GM12892 (cell line): ENCODE data around the gene TMEM255B.

Experiments
- POLR2A ChIP-seq: IDR thresholded peaks from 2 replicates; pipeline ENCODE4 v1.6.1; 2011; ENCODE audit warnings: low read depth, low read length, control low read depth
- POLR2AphosphoS5 ChIP-seq: IDR thresholded peaks from 2 replicates; pipeline ENCODE4 v1.6.1; 2011; ENCODE audit warnings: low read depth, low read length, control low read depth

DNA sequence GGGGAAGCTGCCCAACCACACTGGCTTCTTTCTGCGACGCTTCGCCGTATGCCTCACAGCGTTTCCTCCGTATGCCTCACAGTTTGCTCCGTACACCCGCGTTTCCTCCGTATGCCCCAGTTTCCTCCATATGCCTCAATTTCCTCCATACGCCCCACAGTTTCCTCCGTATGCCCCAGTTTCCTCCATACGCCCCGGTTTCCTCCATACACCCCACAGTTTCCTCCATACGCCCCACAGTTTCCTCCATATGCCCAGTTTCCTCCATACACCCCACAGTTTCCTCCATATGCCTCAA lies 82.3 kb downstream of the TMEM255B start:
- TF ChIP-seq POLR2AphosphoS5 (no peak), POLR2A (no peak)
